Left lung (tissue), 10 donors: ENCODE measurements around the gene PAFAH2. TPM values are rescaled to one million over a fixed set of nuclear protein-coding genes. Genes with fewer than 3 reads are reported as not detected.

Experiments used
- ATAC-seq: fragments of 200-7000 bp; cut with Tn5 transposase; one replicate; pipeline ENCODE4 v1.9.1; 2020; ENCODE audit warnings: moderate library complexity
- DNase-seq, 4 donors: peaks; one replicate each; pipeline ENCODE4 v3.0.0-alpha.2; 2013 to 2020
- H3K27ac ChIP-seq, 2 donors: fragments of 200-600 bp; sonication (generic) in 1 of 2; one replicate each; pipeline versions ENCODE4 v1.5.0 to v1.8.0; 2020 to 2021
- H3K27me3 ChIP-seq, 2 donors: fragments of 200-600 bp; sonication (generic) in 1 of 2; one replicate each; pipeline versions ENCODE4 v1.5.0 to v1.8.0; 2020 to 2021
- H3K36me3 ChIP-seq, 2 donors: fragments of 200-600 bp; sonication (generic) in 1 of 2; one replicate each; pipeline versions ENCODE4 v1.5.0 to v1.8.0; 2020 to 2021
- H3K4me1 ChIP-seq, 2 donors: fragments of 200-600 bp; one replicate each; pipeline ENCODE4 v1.8.0; 2021
- H3K4me3 ChIP-seq, 2 donors: fragments of 200-600 bp; sonication (generic) in 1 of 2; one replicate each; pipeline versions ENCODE4 v1.5.0 to v1.8.0; 2020 to 2021; ENCODE audit warnings: mild to moderate bottlenecking in 1 of 2
- H3K9me3 ChIP-seq, 2 donors: fragments of 200-600 bp; sonication (generic) in 1 of 2; one replicate each; pipeline versions ENCODE4 v1.5.0 to v1.8.0; 2020 to 2021
- CTCF ChIP-seq, 2 donors: fragments of 200-600 bp; sonication (generic) in 1 of 2; IDR thresholded peaks; one replicate each; pipeline versions ENCODE4 v1.5.0 to v1.8.0; 2021; ENCODE audit warnings: antibody characterized with exemption in 2 of 2
- intact Hi-C, 2 donors: fragments of 100-400 bp; cut with DNase I; formaldehyde crosslinking; loops; one replicate each; pipeline versions ENCODE4 v1.11.2 to v1.14.2; 2022
- polyA plus RNA-seq, 6 donors: library from polyadenylated mRNA; unstranded; fragments of 120-200 nt; gene quantifications; one replicate each; pipeline ENCODE4 v1.2.1, GENCODE V29; 2013; ENCODE audit not compliant: insufficient read length in 6 of 6
- total RNA-seq, 2 donors: library from RNA; stranded (reverse); fragmentation: NEBNext Ultra II Directional; extraction: Animal tissue kit (Norgen Biotek cat#: 25700); gene quantifications; one replicate each; pipeline ENCODE4 v1.2.1, GENCODE V29; 2021
- donor health status: DM: no; HTN: yes; CAD: no.
- donor health status: DM: no; HTN: no; CAD: no.

PAFAH2 gene
- total and polyA plus RNA-seq, 8 donors = 11.7 to 25.2 (median 13.5) TPM

GRCh38 chr1:26045722-26046245 is 47.9 kb upstream of the PAFAH2 start, which contains the start of gene SLC30A2:
Gene SLC30A2, minus strand, starts transcription at chr1:26046118. Its CDS starts 222 bp downstream, at chr1:26045896.
- peak in 1 of 4 donors; percentile 32 for DNase-seq
- Histone ChIP-seq H3K4me1 (peaks cover 6 to 14% of the 10 kb centered on the region in 2 donors), H3K9me3 (no peaks in the 10 kb centered on the region), H3K36me3 (no peaks in the 10 kb centered on the region), H3K27me3 (peaks cover 45 to 82% of the 10 kb centered on the region in 2 donors), H3K27ac (no peak within 1 kb of the TSS), H3K4me3 (no peak within 1 kb of the TSS)
- ATAC-seq = peak; percentile 12
- intact Hi-C loops = no loop called here
- TF ChIP-seq CTCF (IDR thresholded peaks at IDR 0.05) = no peak

- peaks cover 45 to 83% of the 10 kb centered on the region in 2 donors for H3K27me3 ChIP-seq
- intact Hi-C loops = no loop called here
- H3K9me3 ChIP-seq = no peaks in the 10 kb centered on the region
- H3K36me3 ChIP-seq = no peaks in the 10 kb centered on the region
- peaks cover 6 to 14% of the 10 kb centered on the region in 2 donors for H3K4me1 ChIP-seq
- no peak overlapping the region for H3K4me3 ChIP-seq
- TF ChIP-seq CTCF (IDR thresholded peaks at IDR 0.05) = no peak
- no peak overlapping the region for H3K27ac ChIP-seq
- peak; percentile 14 for ATAC-seq
- no peak for DNase-seq
Observed at GRCh38 chr1:26044971-26045721, 47.3 kb upstream of the PAFAH2 start.

GRCh38 chr1:26044414-26044813 is 46.6 kb upstream of the PAFAH2 start:
- peaks cover 6 to 14% of the 10 kb centered on the region in 2 donors for H3K4me1 ChIP-seq
- no peak overlapping the region for H3K4me3 ChIP-seq
- no peaks in the 10 kb centered on the region for H3K9me3 ChIP-seq
- H3K27me3 ChIP-seq = peaks cover 45 to 91% of the 10 kb centered on the region in 2 donors
- intact Hi-C loops = no loop called here
- no peak for TF ChIP-seq CTCF (IDR thresholded peaks at IDR 0.05)
- no peak overlapping the region for H3K27ac ChIP-seq
- DNase-seq (no peak), ATAC-seq (no peak)
- no peaks in the 10 kb centered on the region for H3K36me3 ChIP-seq

- H3K27ac ChIP-seq = no peak overlapping the region
Observed at GRCh38 chr1:26043765-26044164, 45.9 kb upstream of the PAFAH2 start.

More at GRCh38 chr1:26043765-26044164, 45.9 kb upstream of the PAFAH2 start:
- TF ChIP-seq CTCF (IDR thresholded peaks at IDR 0.05) = no peak
- Histone ChIP-seq H3K4me3 (no peak overlapping the region), H3K27me3 (peaks cover 45 to 89% of the 10 kb centered on the region in 2 donors), H3K36me3 (no peaks in the 10 kb centered on the region), H3K9me3 (no peaks in the 10 kb centered on the region), H3K4me1 (peaks cover 6 to 14% of the 10 kb centered on the region in 2 donors)
- DNase-seq (no peak), ATAC-seq (no peak)
- intact Hi-C loops = no loop called here
